ENCODE data around the gene KRI1.
A peak's percentile ranks its signal among the peaks of the same experiment; 100 is the strongest.
"Not testable (repeated sequence)": the region's sequence is repeated elsewhere in the genome, so short reads cannot be mapped to it uniquely, and the experiment has no call there.

The KRI1 gene

GRCh38 chr19:10551698-10552301 is 14.0 kb downstream of the KRI1 start:
- Histone ChIP-seq H3K9me2 (replicated peaks; ENCODE audit: insufficient read depth, low read length) (no peaks in the 10 kb centered on the region), H3K27ac (ENCODE audit: low read depth, low read length) (peak overlapping the region; percentile 93; the same call in 1 of the 2 replicates), H3K36me3 (ENCODE audit: low read length) (peaks cover 3% of the 10 kb centered on the region; the same call in 1 of the 2 replicates), H3K9ac (ENCODE audit: low read length) (no peak overlapping the region), H2AFZ (ENCODE audit: low read depth, low read length, severe bottlenecking) (no peak overlapping the region), H3F3A (ENCODE audit: insufficient read depth) (peaks cover 36% of the 10 kb centered on the region), H3K79me2 (ENCODE audit: insufficient read depth, low read length) (no peaks in the 10 kb centered on the region), H3K9me3 (ENCODE audit: insufficient read depth, low read length) (no peaks in the 10 kb centered on the region), H4K20me1 (ENCODE audit: low read depth, low read length) (no peaks in the 10 kb centered on the region; the same call in 1 of the 2 replicates), H3K27me3 (ENCODE audit: low read length) (no peaks in the 10 kb centered on the region), H3K4me2 (ENCODE audit: low read depth, low read length, poor library complexity, severe bottlenecking) (no peak overlapping the region), H3K4me3 (ENCODE audit: insufficient read depth, low read length, poor library complexity, severe bottlenecking) (no peak overlapping the region)
- TF ChIP-seq, protein P1, sequence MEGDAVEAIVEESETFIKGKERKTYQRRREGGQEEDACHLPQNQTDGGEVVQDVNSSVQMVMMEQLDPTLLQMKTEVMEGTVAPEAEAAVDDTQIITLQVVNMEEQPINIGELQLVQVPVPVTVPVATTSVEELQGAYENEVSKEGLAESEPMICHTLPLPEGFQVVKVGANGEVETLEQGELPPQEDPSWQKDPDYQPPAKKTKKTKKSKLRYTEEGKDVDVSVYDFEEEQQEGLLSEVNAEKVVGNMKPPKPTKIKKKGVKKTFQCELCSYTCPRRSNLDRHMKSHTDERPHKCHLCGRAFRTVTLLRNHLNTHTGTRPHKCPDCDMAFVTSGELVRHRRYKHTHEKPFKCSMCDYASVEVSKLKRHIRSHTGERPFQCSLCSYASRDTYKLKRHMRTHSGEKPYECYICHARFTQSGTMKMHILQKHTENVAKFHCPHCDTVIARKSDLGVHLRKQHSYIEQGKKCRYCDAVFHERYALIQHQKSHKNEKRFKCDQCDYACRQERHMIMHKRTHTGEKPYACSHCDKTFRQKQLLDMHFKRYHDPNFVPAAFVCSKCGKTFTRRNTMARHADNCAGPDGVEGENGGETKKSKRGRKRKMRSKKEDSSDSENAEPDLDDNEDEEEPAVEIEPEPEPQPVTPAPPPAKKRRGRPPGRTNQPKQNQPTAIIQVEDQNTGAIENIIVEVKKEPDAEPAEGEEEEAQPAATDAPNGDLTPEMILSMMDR (IDR thresholded peaks at IDR 0.05; ENCODE audit: insufficient read depth, low read length, poor library complexity, severe bottlenecking) = peak; percentile 14
- TF ChIP-seq EZH2phosphoT487 (conservative IDR thresholded peaks at IDR 0.05; ENCODE audit: low read length) = no peak

GRCh38 chr19:10551006-10551405 is 14.8 kb downstream of the KRI1 start:
- H3K9ac ChIP-seq (ENCODE audit: low read length); H3K4me2 ChIP-seq (ENCODE audit: low read depth, low read length, poor library complexity, severe bottlenecking); H3K36me3 ChIP-seq (ENCODE audit: low read length); H3K27me3 ChIP-seq (ENCODE audit: low read length); H3K9me2 ChIP-seq (replicated peaks; ENCODE audit: insufficient read depth, low read length); H3K4me3 ChIP-seq (ENCODE audit: insufficient read depth, low read length, poor library complexity, severe bottlenecking); H3K9me3 ChIP-seq (ENCODE audit: insufficient read depth, low read length); H3K27ac ChIP-seq (ENCODE audit: low read depth, low read length); H3K79me2 ChIP-seq (ENCODE audit: insufficient read depth, low read length); H2AFZ ChIP-seq (ENCODE audit: low read depth, low read length, severe bottlenecking); H4K20me1 ChIP-seq (ENCODE audit: low read depth, low read length): not testable (repeated sequence)
- H3F3A ChIP-seq (ENCODE audit: insufficient read depth) = peaks cover 35% of the 10 kb centered on the region

DNA sequence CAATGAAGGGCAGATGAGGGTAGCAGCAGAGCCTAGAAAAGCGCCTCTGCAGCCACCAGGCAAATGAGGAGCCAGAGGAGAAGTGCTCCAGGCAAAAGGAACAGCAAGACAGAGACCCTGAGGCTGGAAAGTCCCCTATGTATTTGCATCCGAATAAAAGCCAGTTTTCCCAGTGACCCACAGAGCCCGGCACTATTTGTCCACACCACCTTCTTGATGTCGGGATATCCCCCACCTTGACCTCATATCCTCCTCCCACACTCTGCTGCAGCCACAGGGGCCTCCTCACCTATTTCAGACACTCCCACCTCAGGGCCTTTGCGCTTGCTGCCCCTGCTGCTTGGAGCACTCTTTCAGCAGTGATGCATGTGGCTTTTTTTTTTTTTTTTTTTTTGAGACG is 15.5 kb downstream of the KRI1 start:
- H3K9me2 ChIP-seq (replicated peaks; ENCODE audit: insufficient read depth, low read length) = no peaks in the 10 kb centered on the region
- no peaks in the 10 kb centered on the region; the same call in 1 of the 2 replicates for H4K20me1 ChIP-seq (ENCODE audit: low read depth, low read length)
- H3K36me3 ChIP-seq (ENCODE audit: low read length) = peaks cover 3% of the 10 kb centered on the region; the same call in 1 of the 2 replicates
- TF ChIP-seq EZH2phosphoT487 (conservative IDR thresholded peaks at IDR 0.05; ENCODE audit: low read length) = no peak
- TF ChIP-seq, protein P1 (IDR thresholded peaks at IDR 0.05; ENCODE audit: insufficient read depth, low read length, poor library complexity, severe bottlenecking) = no peak
- H3F3A ChIP-seq (ENCODE audit: insufficient read depth) = peaks cover 29% of the 10 kb centered on the region
- no peak overlapping the region for H2AFZ ChIP-seq (ENCODE audit: low read depth, low read length, severe bottlenecking)
- no peaks in the 10 kb centered on the region for H3K27me3 ChIP-seq (ENCODE audit: low read length)
- no peak overlapping the region for H3K27ac ChIP-seq (ENCODE audit: low read depth, low read length)
- H3K9me3 ChIP-seq (ENCODE audit: insufficient read depth, low read length) = no peaks in the 10 kb centered on the region
- no peaks in the 10 kb centered on the region for H3K79me2 ChIP-seq (ENCODE audit: insufficient read depth, low read length)
- no peak overlapping the region for H3K4me3 ChIP-seq (ENCODE audit: insufficient read depth, low read length, poor library complexity, severe bottlenecking)
- H3K4me2 ChIP-seq (ENCODE audit: low read depth, low read length, poor library complexity, severe bottlenecking) = no peak overlapping the region
- no peak overlapping the region for H3K9ac ChIP-seq (ENCODE audit: low read length)

- H4K20me1 ChIP-seq (ENCODE audit: low read depth, low read length) = no peaks in the 10 kb centered on the region; the same call in 1 of the 2 replicates
- H3K27me3 ChIP-seq (ENCODE audit: low read length) = no peaks in the 10 kb centered on the region
Measured at GRCh38 chr19:10549733-10550132, 16.1 kb downstream of the KRI1 start.

More at GRCh38 chr19:10549733-10550132, 16.1 kb downstream of the KRI1 start:
- Histone ChIP-seq H2AFZ (ENCODE audit: low read depth, low read length, severe bottlenecking) (no peak overlapping the region), H3F3A (ENCODE audit: insufficient read depth) (peaks cover 24% of the 10 kb centered on the region), H3K36me3 (ENCODE audit: low read length) (peaks cover 3% of the 10 kb centered on the region; the same call in 1 of the 2 replicates), H3K27ac (ENCODE audit: low read depth, low read length) (no peak overlapping the region), H3K79me2 (ENCODE audit: insufficient read depth, low read length) (no peaks in the 10 kb centered on the region), H3K9me2 (replicated peaks; ENCODE audit: insufficient read depth, low read length) (no peaks in the 10 kb centered on the region), H3K9me3 (ENCODE audit: insufficient read depth, low read length) (no peaks in the 10 kb centered on the region), H3K4me3 (ENCODE audit: insufficient read depth, low read length, poor library complexity, severe bottlenecking) (no peak overlapping the region), H3K9ac (ENCODE audit: low read length) (no peak overlapping the region), H3K4me2 (ENCODE audit: low read depth, low read length, poor library complexity, severe bottlenecking) (no peak overlapping the region)
- no peak for TF ChIP-seq EZH2phosphoT487 (conservative IDR thresholded peaks at IDR 0.05; ENCODE audit: low read length)
- TF ChIP-seq, protein P1 (IDR thresholded peaks at IDR 0.05; ENCODE audit: insufficient read depth, low read length, poor library complexity, severe bottlenecking) = no peak
